H9 (cell line): Measurements from ENCODE around the gene WDR59. TPM values are rescaled to one million over a fixed set of nuclear protein-coding genes. Genes with fewer than 3 reads are reported as not detected.

Experiments
- DNase-seq: peaks from one replicate; pipeline ENCODE4 v3.0.0-alpha.2; 2017
- H2AFZ ChIP-seq: one replicate; pipeline ENCODE4 v1.6.1; 2013; ENCODE audit warnings: mild to moderate bottlenecking, low read length, control low read depth, moderate library complexity
- H2AK5ac ChIP-seq: 2 replicates; pipeline ENCODE4 v1.6.1; 2013; ENCODE audit warnings: low read length, control low read depth, mixed read lengths; ENCODE audit not compliant: insufficient read length
- H2BK120ac ChIP-seq: one replicate; pipeline ENCODE4 v1.6.1; 2013; ENCODE audit warnings: low read depth, mild to moderate bottlenecking, low read length, control low read depth, inconsistent platforms; ENCODE audit not compliant: poor library complexity, severe bottlenecking
- H2BK12ac ChIP-seq: 2 replicates; pipeline ENCODE4 v1.6.1; 2013; ENCODE audit warnings: low read length, control low read depth, mixed read lengths, low read depth; ENCODE audit not compliant: insufficient read length
- H2BK15ac ChIP-seq: 2 replicates; pipeline ENCODE4 v1.6.1; 2013; ENCODE audit warnings: low read depth, low read length, control low read depth
- H2BK20ac ChIP-seq: one replicate; pipeline ENCODE4 v1.6.1; 2013; ENCODE audit warnings: low read depth, mild to moderate bottlenecking, low read length, control low read depth, inconsistent platforms; ENCODE audit not compliant: poor library complexity, severe bottlenecking
- H2BK5ac ChIP-seq: 2 replicates; pipeline ENCODE4 v1.6.1; 2013; ENCODE audit warnings: low read length, control low read depth, mixed read lengths; ENCODE audit not compliant: insufficient read length
- H3K14ac ChIP-seq: 2 replicates; pipeline ENCODE4 v1.6.1; 2013; ENCODE audit warnings: low read length, control low read depth; ENCODE audit not compliant: insufficient read depth
- H3K18ac ChIP-seq: 2 replicates; pipeline ENCODE4 v1.6.1; 2013; ENCODE audit warnings: low read depth, mild to moderate bottlenecking, mixed read lengths, low read length, control low read depth; ENCODE audit not compliant: insufficient read length
- H3K23ac ChIP-seq: 2 replicates; pipeline ENCODE4 v1.6.1; 2013; ENCODE audit warnings: low read length, control low read depth, mixed read lengths, low read depth; ENCODE audit not compliant: insufficient read length
- H3K23me2 ChIP-seq: 2 replicates; pipeline ENCODE4 v1.6.1; 2013; ENCODE audit warnings: low read depth, mild to moderate bottlenecking, mixed read lengths, low read length, control low read depth; ENCODE audit not compliant: insufficient read length, poor library complexity, severe bottlenecking
- H3K27ac ChIP-seq: 2 replicates; pipeline ENCODE4 v1.5.1; 2013; ENCODE audit warnings: low read length, control low read depth, mixed read lengths, low read depth; ENCODE audit not compliant: insufficient read length
- H3K27me3 ChIP-seq: 2 replicates; pipeline ENCODE4 v1.6.1; 2013; ENCODE audit warnings: low read length, control low read depth, inconsistent platforms; ENCODE audit not compliant: insufficient read depth
- H3K4ac ChIP-seq: 2 replicates; pipeline ENCODE4 v1.6.1; 2013; ENCODE audit warnings: low read depth, mild to moderate bottlenecking, control low read depth, inconsistent platforms, low read length, moderate library complexity
- H3K4me1 ChIP-seq: 2 replicates; pipeline ENCODE4 v1.6.1; 2013; ENCODE audit warnings: low read length, control low read depth, inconsistent platforms; ENCODE audit not compliant: insufficient read depth
- H3K4me2 ChIP-seq: 2 replicates; pipeline ENCODE4 v1.6.1; 2013; ENCODE audit warnings: low read length, control low read depth, mixed read lengths; ENCODE audit not compliant: insufficient read length, insufficient read depth
- H3K56ac ChIP-seq: 2 replicates; pipeline ENCODE4 v1.6.1; 2013; ENCODE audit warnings: low read depth, mild to moderate bottlenecking, mixed read lengths, low read length, control low read depth; ENCODE audit not compliant: insufficient read length
- H3K79me1 ChIP-seq: 2 replicates; pipeline ENCODE4 v1.6.1; 2013; ENCODE audit warnings: low read depth, mild to moderate bottlenecking, moderate library complexity, low read length, control low read depth, inconsistent platforms; ENCODE audit not compliant: insufficient read depth, poor library complexity, severe bottlenecking
- H3K79me2 ChIP-seq: 2 replicates; pipeline ENCODE4 v1.6.1; 2013; ENCODE audit warnings: low read length, control low read depth, inconsistent platforms; ENCODE audit not compliant: insufficient read depth
- H3K9ac ChIP-seq: 2 replicates; pipeline ENCODE4 v1.6.1; 2013; ENCODE audit warnings: low read length, control low read depth, mixed read lengths; ENCODE audit not compliant: insufficient read length; ENCODE audit errors: extremely low read depth
- H3K9me3 ChIP-seq: one replicate; pipeline ENCODE4 v1.6.1; 2013; ENCODE audit warnings: low read depth, low read length, inconsistent platforms; ENCODE audit not compliant: control insufficient read depth
- H3T11ph ChIP-seq: one replicate; pipeline ENCODE4 v1.6.1; 2013; ENCODE audit warnings: mild to moderate bottlenecking, low read length, control low read depth, inconsistent platforms
- H4K20me1 ChIP-seq: one replicate; pipeline ENCODE4 v1.6.1; 2013; ENCODE audit not compliant: control insufficient read depth, insufficient read length, insufficient read depth
- H4K5ac ChIP-seq: 2 replicates; pipeline ENCODE4 v1.6.1; 2013; ENCODE audit warnings: low read depth, mild to moderate bottlenecking, mixed read lengths, low read length, control low read depth; ENCODE audit not compliant: insufficient read length
- H4K8ac ChIP-seq: replicated peaks from 2 replicates; pipeline ENCODE4 v1.6.1; 2013; ENCODE audit warnings: low read length, control low read depth, mixed read lengths, low read depth; ENCODE audit not compliant: insufficient read length
- H4K91ac ChIP-seq: 2 replicates; pipeline ENCODE4 v1.6.1; 2013; ENCODE audit warnings: low read depth, mild to moderate bottlenecking, moderate library complexity, mixed read lengths, low read length, control low read depth; ENCODE audit not compliant: insufficient read length
- H3K27ac Mint-ChIP-seq, 3 experiments: 2 replicates in 2 of 3; 3 replicates in 1 of 3; pipeline ENCODE4 v1.8.0; 2020 to 2021; ENCODE audit warnings: mixed read lengths in 3 of 3, mild to moderate bottlenecking in 1 of 3, moderate library complexity in 1 of 3
- H3K27me3 Mint-ChIP-seq: 2 replicates; pipeline ENCODE4 v1.8.0; 2021; ENCODE audit warnings: low read depth, mild to moderate bottlenecking, moderate library complexity, mixed read lengths
- H3K36me3 Mint-ChIP-seq, 3 experiments: 2 replicates in 2 of 3; 3 replicates in 1 of 3; pipeline ENCODE4 v1.8.0; 2020 to 2021; ENCODE audit warnings: low read depth in 3 of 3, mixed read lengths in 3 of 3; ENCODE audit not compliant: insufficient read depth in 1 of 3
- H3K4me1 Mint-ChIP-seq, 2 experiments: 2 replicates each; pipeline ENCODE4 v1.8.0; 2020; ENCODE audit warnings: mixed read lengths in 2 of 2
- H3K4me3 Mint-ChIP-seq, 2 experiments: 2 replicates in 1 of 2; 3 replicates in 1 of 2; pipeline ENCODE4 v1.8.0; 2020 to 2021; ENCODE audit warnings: mild to moderate bottlenecking in 2 of 2, mixed read lengths in 2 of 2, moderate library complexity in 1 of 2
- H3K9me3 Mint-ChIP-seq, 2 experiments: 2 replicates in 1 of 2; 3 replicates in 1 of 2; pipeline ENCODE4 v1.8.0; 2020; ENCODE audit warnings: mild to moderate bottlenecking in 2 of 2, mixed read lengths in 2 of 2, moderate library complexity in 1 of 2
- CTCF ChIP-seq: fragments of 200-600 bp; sonication (generic); conservative IDR thresholded peaks from 3 replicates; pipeline ENCODE4 v1.8.0; 2021; ENCODE audit warnings: antibody characterized with exemption, mild to moderate bottlenecking
- WGBS: extraction: QIAGEN DNeasy Blood & Tissue Kit; methylation state at CpG from one replicate; pipeline ENCODE4 v1.1.7; 2013; ENCODE audit warnings: missing lambda C conversion rate, low lambda C conversion rate, mixed read lengths; ENCODE audit not compliant: insufficient read length; ENCODE audit errors: extremely low coverage; 5-methylcytosine and 5-hydroxymethylcytosine counted together
- total RNA-seq: library from RNA; stranded (reverse); gene quantifications from 2 replicates; pipeline ENCODE4 v1.2.1, GENCODE V29; 2021

The WDR59 gene
- total RNA-seq, 1 experiment from 2014 or later, result 97.5 TPM

- no peak overlapping the region for H3K4me3 Mint-ChIP-seq
- no peaks in the 10 kb centered on the region; a peak in 1 of 7 replicates for H3K36me3 Mint-ChIP-seq
- no peaks in the 10 kb centered on the region for H3K27me3 ChIP-seq
- H3K27me3 Mint-ChIP-seq, result no peaks in the 10 kb centered on the region
- H3K23ac ChIP-seq, result no peak overlapping the region
- no peak for DNase-seq
- H2BK15ac ChIP-seq, result no peak overlapping the region
- no peak overlapping the region for H2AK5ac ChIP-seq
- H3K4ac ChIP-seq, result no peak overlapping the region
- 0 out of 5 replicates have a peak, but pooled peaks cover 0 to 2% of the 10 kb centered on the region in 2 experiments for H3K9me3 Mint-ChIP-seq
- H4K91ac ChIP-seq, result no peak overlapping the region
- H3K14ac ChIP-seq, result no peak overlapping the region
- no peaks in the 10 kb centered on the region for H3K23me2 ChIP-seq
- no peak for TF ChIP-seq CTCF
- no peak overlapping the region for H4K8ac ChIP-seq
- WGBS, result no CpG with 5 or more reads among the region's 4 CpGs
- H3K4me1 Mint-ChIP-seq, result peaks cover 16 to 26% of the 10 kb centered on the region in 2 experiments
- H3K27ac Mint-ChIP-seq, result no peak overlapping the region
- H2BK20ac ChIP-seq, result no peak overlapping the region
- H4K20me1 ChIP-seq, result no peaks in the 10 kb centered on the region
- H2BK120ac ChIP-seq, result no peak overlapping the region
- H3T11ph ChIP-seq, result no peak overlapping the region
- H3K9ac ChIP-seq, result no peak overlapping the region
- H3K79me2 ChIP-seq, result no peaks in the 10 kb centered on the region
- no peak overlapping the region for H4K5ac ChIP-seq
- H2BK5ac ChIP-seq, result no peak overlapping the region
- no peaks in the 10 kb centered on the region for H3K9me3 ChIP-seq
- no peaks in the 10 kb centered on the region; the same call in 1 of the 2 replicates for H3K4me1 ChIP-seq
- H2AFZ ChIP-seq, result no peak overlapping the region
- no peaks in the 10 kb centered on the region for H3K79me1 ChIP-seq
- H3K27ac ChIP-seq, result no peak overlapping the region
- H3K18ac ChIP-seq, result no peak overlapping the region
- no peak overlapping the region for H3K4me2 ChIP-seq
- no peak overlapping the region for H2BK12ac ChIP-seq
- no peak overlapping the region for H3K56ac ChIP-seq
These were observed 132.4 kb downstream of the WDR59 start for GRCh38 chr16:74852500-74852875.
